ENCODE measurements around the gene PRDM10.
"Not testable (repeated sequence)": the region's sequence is repeated elsewhere in the genome, so short reads cannot be mapped to it uniquely, and the experiment has no call there.

PRDM10 gene

DNA sequence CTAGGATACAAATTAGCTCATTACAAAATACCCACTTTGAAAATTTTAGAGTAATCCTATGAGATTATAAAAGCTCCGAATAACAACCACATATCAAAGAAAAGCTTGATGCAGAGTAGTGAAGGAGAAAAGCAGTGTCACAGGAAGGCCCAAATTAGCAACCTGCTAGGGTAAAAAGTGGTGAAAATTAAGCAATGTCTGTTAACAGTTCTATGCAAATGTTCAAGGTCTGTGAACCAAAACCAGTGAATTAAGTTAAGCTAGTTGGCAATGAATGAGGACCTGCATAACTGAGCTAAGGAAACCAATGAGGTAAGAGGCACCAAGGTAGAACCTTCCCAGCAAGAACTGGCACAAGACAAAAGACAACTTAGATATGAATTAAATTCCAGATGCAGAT, 29.6 kb downstream of the PRDM10 start:
- no peak for DNase-seq

DNA sequence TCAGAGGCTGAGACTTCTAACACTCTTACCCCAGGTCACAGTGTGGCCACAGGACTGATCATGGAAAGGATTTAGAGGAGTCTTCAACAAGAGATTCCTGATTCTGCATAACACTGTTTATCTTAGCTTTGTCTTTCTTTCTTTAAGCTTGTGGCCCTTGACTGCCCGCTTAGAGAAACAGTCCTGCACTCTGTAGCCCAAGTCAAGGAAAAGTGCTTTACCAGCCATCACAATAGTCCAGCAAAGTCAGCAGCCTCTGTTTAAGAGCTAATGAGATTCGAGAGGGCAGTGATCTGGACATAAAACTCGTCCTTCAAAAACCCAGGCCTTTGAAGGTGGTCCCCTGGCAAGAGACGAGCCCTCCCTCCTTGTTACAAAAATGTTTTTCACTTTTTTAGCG, 30.0 kb downstream of the PRDM10 start:
- no peak for DNase-seq

DNA sequence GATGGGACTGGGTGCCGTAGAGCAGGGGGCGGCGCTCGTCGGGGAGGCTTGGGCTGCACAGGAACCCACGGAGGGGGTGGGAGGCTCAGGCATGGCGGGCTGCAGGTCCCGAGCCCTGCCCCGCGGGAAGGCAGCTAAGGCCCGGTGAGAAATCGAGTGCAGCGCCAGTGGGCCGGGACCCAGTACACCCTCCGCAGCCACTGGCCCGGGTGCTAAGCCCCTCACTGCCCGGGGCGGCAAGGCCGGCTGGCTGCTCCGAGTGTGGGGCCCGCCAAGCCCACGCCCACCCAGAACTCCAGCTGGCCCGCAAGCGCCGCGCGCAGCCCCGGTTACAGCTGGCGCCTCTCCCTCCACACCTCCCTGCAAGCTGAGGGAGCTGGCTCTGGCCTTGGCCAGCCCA, 30.8 kb downstream of the PRDM10 start:
- DNase-seq: not testable (repeated sequence)

- no peak for DNase-seq
Observed at GRCh38 chr11:129969920-129970319, 32.7 kb downstream of the PRDM10 start.

DNA sequence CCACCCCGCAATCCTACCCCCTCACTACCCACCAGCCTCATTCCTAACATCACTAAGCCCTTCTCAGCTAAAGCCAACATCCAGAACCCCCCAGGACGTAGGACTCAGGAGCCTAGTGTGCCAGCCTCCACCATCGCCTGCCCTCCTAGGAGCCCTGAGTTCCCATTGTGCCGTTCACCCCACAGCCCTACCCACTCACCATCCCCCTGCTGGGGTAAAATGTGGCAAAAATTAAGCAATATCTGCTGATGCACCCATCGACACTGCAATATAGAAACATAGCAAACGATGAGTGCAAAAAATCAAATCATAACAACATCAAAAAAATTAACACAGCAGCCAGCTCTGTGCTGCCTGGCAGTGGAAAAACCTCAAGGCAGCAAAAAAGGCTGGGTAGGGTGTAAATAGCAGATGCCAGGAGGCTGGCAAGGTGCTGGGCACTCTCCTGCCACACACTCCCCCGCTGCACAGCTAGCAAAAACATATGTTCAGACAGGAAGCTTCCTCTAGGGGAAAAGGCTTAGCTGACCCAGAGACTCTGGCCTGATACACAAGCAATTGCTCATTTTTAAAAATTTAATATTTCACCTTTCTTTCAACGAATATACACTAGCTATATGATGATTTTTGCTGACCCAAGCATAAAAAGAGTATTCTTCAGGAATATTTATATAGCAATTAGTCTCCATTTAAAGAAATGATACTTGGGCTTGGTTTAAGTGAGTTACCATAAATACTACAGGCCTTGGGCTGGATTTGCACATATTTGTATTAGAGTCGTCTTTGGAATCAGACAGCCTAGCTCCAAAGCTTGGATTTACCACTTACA, 33.8 kb downstream of the PRDM10 start:
- DNase-seq: no peak

GRCh38 chr11:129967996-129968395, 34.6 kb downstream of the PRDM10 start:
- no peak for DNase-seq

DNA sequence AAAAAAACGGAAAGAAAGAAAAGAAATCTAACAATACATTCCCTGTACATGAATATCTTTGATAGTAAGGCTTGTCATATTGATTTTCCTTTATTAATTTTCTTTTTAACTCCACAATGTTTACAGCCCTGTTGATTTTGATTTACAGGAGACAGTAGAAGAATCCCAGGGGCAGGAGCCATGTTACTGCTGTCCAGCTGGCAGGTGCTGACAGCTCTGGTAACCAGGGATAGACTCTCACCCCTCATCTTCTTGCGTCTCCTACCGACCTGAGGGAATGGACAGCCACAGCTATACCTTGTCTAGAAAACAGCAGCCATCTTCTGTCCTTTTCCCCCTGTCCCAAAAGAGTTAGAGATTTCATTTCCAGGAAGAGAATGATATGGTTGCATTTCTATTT, 37.4 kb downstream of the PRDM10 start:
- no peak for DNase-seq

GRCh38 chr11:129960216-129961214, 42.1 kb downstream of the PRDM10 start:
- DNase-seq: no peak

GRCh38 chr11:129959687-129960086, 42.9 kb downstream of the PRDM10 start:
- DNase-seq: no peak

- no peak for DNase-seq
Observed at GRCh38 chr11:129955282-129955681, 47.4 kb downstream of the PRDM10 start.

GRCh38 chr11:129954703-129955102, 47.9 kb downstream of the PRDM10 start:
- DNase-seq: not testable (repeated sequence)

DNA sequence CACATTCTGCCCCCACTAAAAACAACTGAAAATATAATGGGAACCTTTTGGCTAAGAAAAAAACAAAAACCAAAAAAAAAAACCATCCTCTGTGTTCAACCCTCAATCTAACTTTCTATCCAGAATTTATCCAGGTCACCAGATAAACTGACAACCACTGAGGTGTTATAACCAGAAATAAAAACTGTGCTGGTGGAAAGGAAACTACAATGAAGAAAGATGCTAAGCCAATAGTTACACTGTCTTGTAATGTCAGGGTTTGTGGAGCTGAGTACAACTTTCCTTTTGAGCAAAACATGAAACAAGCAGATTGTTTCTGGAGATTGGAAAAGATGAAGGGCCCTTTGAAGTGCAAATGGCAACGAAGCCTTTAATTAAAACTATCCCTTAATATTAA, 50.8 kb downstream of the PRDM10 start:
- DNase-seq: no peak

- DNase-seq: no peak
Observed at GRCh38 chr11:129951201-129951865, 51.3 kb downstream of the PRDM10 start.

- DNase-seq: no peak
Observed at GRCh38 chr11:129950101-129951091, 52.2 kb downstream of the PRDM10 start.

- DNase-seq: no peak
Observed at GRCh38 chr11:129948926-129949466, 53.6 kb downstream of the PRDM10 start.

GRCh38 chr11:129947474-129947873, 55.2 kb downstream of the PRDM10 start:
- DNase-seq: no peak

DNA sequence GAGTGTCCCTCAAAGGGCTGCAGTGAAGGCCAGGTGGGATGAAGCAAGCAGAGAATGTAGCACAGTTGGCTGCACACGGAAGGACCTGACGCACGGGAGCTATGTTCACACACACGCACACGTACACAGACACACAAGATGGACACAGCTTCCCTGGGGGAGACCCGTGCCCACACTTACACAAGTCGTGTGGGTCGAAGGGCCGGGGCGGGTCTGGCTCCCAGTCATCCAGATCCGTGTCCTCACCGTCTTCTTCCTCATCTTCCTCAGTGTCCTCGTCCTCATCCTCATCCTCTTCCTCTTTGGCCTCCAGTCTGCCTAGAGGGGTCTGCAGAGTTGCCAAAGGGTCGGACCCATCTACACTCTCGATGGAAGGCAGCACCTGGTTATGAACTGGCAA, 55.7 kb downstream of the PRDM10 start:
- no peak for DNase-seq

DNA sequence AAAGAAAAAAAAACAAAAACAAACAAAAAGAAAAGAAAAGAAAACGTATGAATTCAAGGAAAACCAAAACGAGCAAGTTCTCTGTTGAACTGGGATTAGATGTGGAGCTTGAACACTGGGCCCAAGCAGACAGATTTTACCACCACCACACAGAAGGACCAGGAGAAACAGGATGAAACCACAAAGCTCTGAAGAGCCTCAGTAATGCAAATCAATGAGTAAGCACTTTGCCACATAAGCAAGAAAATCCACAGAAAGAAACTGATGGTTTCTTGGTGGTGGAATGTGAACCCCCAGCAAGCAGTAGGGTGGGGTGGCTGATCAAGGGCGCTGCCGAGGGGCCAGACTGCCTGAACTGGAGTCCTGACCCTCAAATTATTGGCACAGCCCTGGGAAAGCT, 56.4 kb downstream of the PRDM10 start:
- DNase-seq: no peak

GRCh38 chr11:129945373-129945772, 57.3 kb downstream of the PRDM10 start:
- DNase-seq: no peak

GRCh38 chr11:129944696-129945095, 57.9 kb downstream of the PRDM10 start:
- no peak for DNase-seq

DNA sequence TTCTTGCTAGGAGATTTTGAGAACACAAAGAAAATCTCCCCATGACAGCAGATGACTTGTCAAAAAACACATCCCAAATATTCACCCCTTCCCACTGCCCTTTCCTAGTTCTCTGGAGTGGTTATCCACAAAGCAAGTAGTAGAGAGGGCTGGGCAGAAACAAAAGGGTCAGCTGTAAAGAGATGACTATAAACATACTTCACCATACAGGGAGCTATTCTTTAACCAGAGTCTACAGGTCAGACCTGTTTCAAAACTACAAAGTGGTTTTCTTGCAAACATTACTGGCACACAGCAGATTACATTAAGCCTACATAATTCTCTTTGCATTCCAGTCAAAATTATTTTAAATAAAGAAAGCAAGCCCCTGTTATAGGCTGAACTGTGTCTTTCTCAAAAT, 59.6 kb downstream of the PRDM10 start:
- no peak for DNase-seq

DNA sequence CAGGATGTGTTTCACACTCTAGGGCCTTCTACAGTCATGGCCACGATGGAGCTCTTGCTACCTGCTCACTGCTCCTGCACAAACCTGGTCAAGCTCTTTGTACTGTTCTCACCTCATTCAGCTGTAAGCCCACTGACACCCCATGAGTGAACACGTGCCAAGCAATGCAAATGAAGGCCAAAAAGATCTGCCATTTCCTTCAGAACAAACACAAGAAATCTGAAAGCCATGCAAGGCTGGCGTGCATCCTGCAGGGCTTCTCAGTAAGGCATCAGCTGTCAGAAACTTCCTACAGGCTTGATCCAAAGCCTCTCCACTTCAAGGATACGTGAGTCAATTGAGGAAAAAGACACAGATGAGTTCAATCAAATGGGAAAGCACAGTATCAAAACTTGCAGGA, 63.1 kb downstream of the PRDM10 start:
- DNase-seq: no peak

Data from GOT3 (cell line).